OCI-LY7 (cell line): ENCODE measurements around the gene ASAP3. TPM values are rescaled to one million over a fixed set of nuclear protein-coding genes. Genes with fewer than 3 reads are reported as not detected.

Experiments
- total RNA-seq, 2 experiments: library from RNA; depleted of rRNA in 1 of 2; stranded (reverse); fragments of >200 nt in 1 of 2; shearing (Covaris generic) in 1 of 2; gene quantifications; 2 replicates each; pipeline ENCODE4 v1.2.3, GENCODE V29; 2014 to 2022

ASAP3 gene
- total RNA-seq, 2 experiments from 2014 or later = 5.9 to 14.9 TPM

Other genes with a start within 250 kb of the ASAP3 start
- 193 and 260 TPM in 2 replicates for gene HNRNPR, start 139.9 kb downstream of the ASAP3 start, total RNA-seq (2014; rRNA removed; shearing (Covaris generic))
- gene HNRNPR, start 139.9 kb downstream of the ASAP3 start, total RNA-seq (2022) = 282 and 298 TPM in 2 replicates
- gene ZNF436, start 114.3 kb downstream of the ASAP3 start, total RNA-seq (2014; rRNA removed; shearing (Covaris generic)) = 4.7 and 5.0 TPM in 2 replicates
- gene ZNF436, start 114.3 kb downstream of the ASAP3 start, total RNA-seq (2022) = 6.4 and 7.6 TPM in 2 replicates
- 0.21 TPM in 1 of 2 replicates, not detected in the other for gene TCEA3, start 59.4 kb downstream of the ASAP3 start, total RNA-seq (2014; rRNA removed; shearing (Covaris generic))
- gene TCEA3, start 59.4 kb downstream of the ASAP3 start, total RNA-seq (2022) = not detected in 2 replicates
- 176 and 203 TPM in 2 replicates for gene E2F2, start 47.1 kb upstream of the ASAP3 start, total RNA-seq (2014; rRNA removed; shearing (Covaris generic))
- gene E2F2, start 47.1 kb upstream of the ASAP3 start, total RNA-seq (2022) = 212 and 224 TPM in 2 replicates
- 1,286 and 1,658 TPM in 2 replicates for gene ID3, start 75.3 kb upstream of the ASAP3 start, total RNA-seq (2014; rRNA removed; shearing (Covaris generic))
- gene ID3, start 75.3 kb upstream of the ASAP3 start, total RNA-seq (2022) = 621 and 629 TPM in 2 replicates
- gene RPL11, start 207.6 kb upstream of the ASAP3 start, total RNA-seq (2014; rRNA removed; shearing (Covaris generic)) = 1,891 and 2,496 TPM in 2 replicates
- 1,767 and 1,774 TPM in 2 replicates for gene RPL11, start 207.6 kb upstream of the ASAP3 start, total RNA-seq (2022)